H9 (cell line): ENCODE measurements around the gene PHKA2. TPM values are rescaled to one million over a fixed set of nuclear protein-coding genes. Genes with fewer than 3 reads are reported as not detected.

Experiments
- DNase-seq: peaks from one replicate; pipeline ENCODE4 v3.0.0-alpha.2; 2017
- H2AFZ ChIP-seq: one replicate; pipeline ENCODE4 v1.6.1; 2013; ENCODE audit warnings: mild to moderate bottlenecking, low read length, control low read depth, moderate library complexity
- H2AK5ac ChIP-seq: 2 replicates; pipeline ENCODE4 v1.6.1; 2013; ENCODE audit warnings: low read length, control low read depth, mixed read lengths; ENCODE audit not compliant: insufficient read length
- H2BK120ac ChIP-seq: one replicate; pipeline ENCODE4 v1.6.1; 2013; ENCODE audit warnings: low read depth, mild to moderate bottlenecking, low read length, control low read depth, inconsistent platforms; ENCODE audit not compliant: poor library complexity, severe bottlenecking
- H2BK12ac ChIP-seq: 2 replicates; pipeline ENCODE4 v1.6.1; 2013; ENCODE audit warnings: low read length, control low read depth, mixed read lengths, low read depth; ENCODE audit not compliant: insufficient read length
- H2BK15ac ChIP-seq: 2 replicates; pipeline ENCODE4 v1.6.1; 2013; ENCODE audit warnings: low read depth, low read length, control low read depth
- H2BK20ac ChIP-seq: one replicate; pipeline ENCODE4 v1.6.1; 2013; ENCODE audit warnings: low read depth, mild to moderate bottlenecking, low read length, control low read depth, inconsistent platforms; ENCODE audit not compliant: poor library complexity, severe bottlenecking
- H2BK5ac ChIP-seq: 2 replicates; pipeline ENCODE4 v1.6.1; 2013; ENCODE audit warnings: low read length, control low read depth, mixed read lengths; ENCODE audit not compliant: insufficient read length
- H3K14ac ChIP-seq: 2 replicates; pipeline ENCODE4 v1.6.1; 2013; ENCODE audit warnings: low read length, control low read depth; ENCODE audit not compliant: insufficient read depth
- H3K18ac ChIP-seq: 2 replicates; pipeline ENCODE4 v1.6.1; 2013; ENCODE audit warnings: low read depth, mild to moderate bottlenecking, mixed read lengths, low read length, control low read depth; ENCODE audit not compliant: insufficient read length
- H3K23ac ChIP-seq: 2 replicates; pipeline ENCODE4 v1.6.1; 2013; ENCODE audit warnings: low read length, control low read depth, mixed read lengths, low read depth; ENCODE audit not compliant: insufficient read length
- H3K23me2 ChIP-seq: 2 replicates; pipeline ENCODE4 v1.6.1; 2013; ENCODE audit warnings: low read depth, mild to moderate bottlenecking, mixed read lengths, low read length, control low read depth; ENCODE audit not compliant: insufficient read length, poor library complexity, severe bottlenecking
- H3K27ac ChIP-seq: 2 replicates; pipeline ENCODE4 v1.5.1; 2013; ENCODE audit warnings: low read length, control low read depth, mixed read lengths, low read depth; ENCODE audit not compliant: insufficient read length
- H3K27me3 ChIP-seq: 2 replicates; pipeline ENCODE4 v1.6.1; 2013; ENCODE audit warnings: low read length, control low read depth, inconsistent platforms; ENCODE audit not compliant: insufficient read depth
- H3K4ac ChIP-seq: 2 replicates; pipeline ENCODE4 v1.6.1; 2013; ENCODE audit warnings: low read depth, mild to moderate bottlenecking, control low read depth, inconsistent platforms, low read length, moderate library complexity
- H3K4me1 ChIP-seq: 2 replicates; pipeline ENCODE4 v1.6.1; 2013; ENCODE audit warnings: low read length, control low read depth, inconsistent platforms; ENCODE audit not compliant: insufficient read depth
- H3K4me2 ChIP-seq: 2 replicates; pipeline ENCODE4 v1.6.1; 2013; ENCODE audit warnings: low read length, control low read depth, mixed read lengths; ENCODE audit not compliant: insufficient read length, insufficient read depth
- H3K56ac ChIP-seq: 2 replicates; pipeline ENCODE4 v1.6.1; 2013; ENCODE audit warnings: low read depth, mild to moderate bottlenecking, mixed read lengths, low read length, control low read depth; ENCODE audit not compliant: insufficient read length
- H3K79me1 ChIP-seq: 2 replicates; pipeline ENCODE4 v1.6.1; 2013; ENCODE audit warnings: low read depth, mild to moderate bottlenecking, moderate library complexity, low read length, control low read depth, inconsistent platforms; ENCODE audit not compliant: insufficient read depth, poor library complexity, severe bottlenecking
- H3K79me2 ChIP-seq: 2 replicates; pipeline ENCODE4 v1.6.1; 2013; ENCODE audit warnings: low read length, control low read depth, inconsistent platforms; ENCODE audit not compliant: insufficient read depth
- H3K9ac ChIP-seq: 2 replicates; pipeline ENCODE4 v1.6.1; 2013; ENCODE audit warnings: low read length, control low read depth, mixed read lengths; ENCODE audit not compliant: insufficient read length; ENCODE audit errors: extremely low read depth
- H3K9me3 ChIP-seq: one replicate; pipeline ENCODE4 v1.6.1; 2013; ENCODE audit warnings: low read depth, low read length, inconsistent platforms; ENCODE audit not compliant: control insufficient read depth
- H3T11ph ChIP-seq: one replicate; pipeline ENCODE4 v1.6.1; 2013; ENCODE audit warnings: mild to moderate bottlenecking, low read length, control low read depth, inconsistent platforms
- H4K20me1 ChIP-seq: one replicate; pipeline ENCODE4 v1.6.1; 2013; ENCODE audit not compliant: control insufficient read depth, insufficient read length, insufficient read depth
- H4K5ac ChIP-seq: 2 replicates; pipeline ENCODE4 v1.6.1; 2013; ENCODE audit warnings: low read depth, mild to moderate bottlenecking, mixed read lengths, low read length, control low read depth; ENCODE audit not compliant: insufficient read length
- H4K8ac ChIP-seq: replicated peaks from 2 replicates; pipeline ENCODE4 v1.6.1; 2013; ENCODE audit warnings: low read length, control low read depth, mixed read lengths, low read depth; ENCODE audit not compliant: insufficient read length
- H4K91ac ChIP-seq: 2 replicates; pipeline ENCODE4 v1.6.1; 2013; ENCODE audit warnings: low read depth, mild to moderate bottlenecking, moderate library complexity, mixed read lengths, low read length, control low read depth; ENCODE audit not compliant: insufficient read length
- H3K27ac Mint-ChIP-seq, 3 experiments: 2 replicates in 2 of 3; 3 replicates in 1 of 3; pipeline ENCODE4 v1.8.0; 2020 to 2021; ENCODE audit warnings: mixed read lengths in 3 of 3, mild to moderate bottlenecking in 1 of 3, moderate library complexity in 1 of 3
- H3K27me3 Mint-ChIP-seq: 2 replicates; pipeline ENCODE4 v1.8.0; 2021; ENCODE audit warnings: low read depth, mild to moderate bottlenecking, moderate library complexity, mixed read lengths
- H3K36me3 Mint-ChIP-seq, 3 experiments: 2 replicates in 2 of 3; 3 replicates in 1 of 3; pipeline ENCODE4 v1.8.0; 2020 to 2021; ENCODE audit warnings: low read depth in 3 of 3, mixed read lengths in 3 of 3; ENCODE audit not compliant: insufficient read depth in 1 of 3
- H3K4me1 Mint-ChIP-seq, 2 experiments: 2 replicates each; pipeline ENCODE4 v1.8.0; 2020; ENCODE audit warnings: mixed read lengths in 2 of 2
- H3K4me3 Mint-ChIP-seq, 2 experiments: 2 replicates in 1 of 2; 3 replicates in 1 of 2; pipeline ENCODE4 v1.8.0; 2020 to 2021; ENCODE audit warnings: mild to moderate bottlenecking in 2 of 2, mixed read lengths in 2 of 2, moderate library complexity in 1 of 2
- H3K9me3 Mint-ChIP-seq, 2 experiments: 2 replicates in 1 of 2; 3 replicates in 1 of 2; pipeline ENCODE4 v1.8.0; 2020; ENCODE audit warnings: mild to moderate bottlenecking in 2 of 2, mixed read lengths in 2 of 2, moderate library complexity in 1 of 2
- CTCF ChIP-seq: fragments of 200-600 bp; sonication (generic); conservative IDR thresholded peaks from 3 replicates; pipeline ENCODE4 v1.8.0; 2021; ENCODE audit warnings: antibody characterized with exemption, mild to moderate bottlenecking
- WGBS: extraction: QIAGEN DNeasy Blood & Tissue Kit; methylation state at CpG from one replicate; pipeline ENCODE4 v1.1.7; 2013; ENCODE audit warnings: missing lambda C conversion rate, low lambda C conversion rate, mixed read lengths; ENCODE audit not compliant: insufficient read length; ENCODE audit errors: extremely low coverage; 5-methylcytosine and 5-hydroxymethylcytosine counted together
- total RNA-seq: library from RNA; stranded (reverse); gene quantifications from 2 replicates; pipeline ENCODE4 v1.2.1, GENCODE V29; 2021

Gene PHKA2
- total RNA-seq, 1 experiment from 2014 or later = 24.2 TPM

DNA sequence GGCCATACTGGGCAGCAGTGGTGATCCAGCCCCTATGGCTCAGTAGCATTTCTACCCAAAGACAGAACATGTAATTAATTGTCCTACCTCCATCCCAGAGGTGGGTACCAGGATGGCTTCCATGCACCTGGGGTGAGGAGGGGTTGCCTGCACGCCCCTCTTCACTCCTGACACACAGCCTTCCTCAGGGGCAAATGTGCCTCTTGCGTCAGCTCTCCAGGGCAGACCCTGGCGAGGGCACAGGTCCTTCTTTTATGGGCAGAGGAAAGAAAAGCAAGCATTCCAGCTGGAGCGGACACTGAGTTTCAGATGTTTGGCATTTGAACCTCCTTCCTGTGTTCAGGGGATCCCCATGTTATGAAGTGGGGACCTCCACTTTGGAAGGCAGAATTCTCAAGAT, 95.6 kb downstream of the PHKA2 start:
- H2AK5ac ChIP-seq = no peak overlapping the region
- H4K20me1 ChIP-seq = no peaks in the 10 kb centered on the region
- H4K5ac ChIP-seq = no peak overlapping the region
- no CpG with 5 or more reads among the region's 4 CpGs for WGBS
- no peak overlapping the region for H3K27ac ChIP-seq
- peaks cover 22 to 25% of the 10 kb centered on the region in 2 experiments for H3K4me1 Mint-ChIP-seq
- H3K79me2 ChIP-seq = no peaks in the 10 kb centered on the region
- no peak overlapping the region for H2BK12ac ChIP-seq
- H3K9ac ChIP-seq = no peak overlapping the region
- H2AFZ ChIP-seq = no peak overlapping the region
- TF ChIP-seq CTCF = no peak
- no peak overlapping the region for H3K14ac ChIP-seq
- no peak overlapping the region for H3K27ac Mint-ChIP-seq
- no peaks in the 10 kb centered on the region for H3K27me3 ChIP-seq
- DNase-seq = no peak
- H3K4me3 Mint-ChIP-seq = 0 out of 5 replicates have a peak overlapping the region, but pooled peaks of 1 of the 2 experiments have one; percentile 7
- H2BK120ac ChIP-seq = no peak overlapping the region
- H3K23ac ChIP-seq = no peak overlapping the region
- H2BK5ac ChIP-seq = no peak overlapping the region
- no peaks in the 10 kb centered on the region for H3K4me1 ChIP-seq
- H3K23me2 ChIP-seq = peaks cover 5% of the 10 kb centered on the region
- no peak overlapping the region for H2BK20ac ChIP-seq
- no peak overlapping the region for H3K4ac ChIP-seq
- H4K8ac ChIP-seq = no peak overlapping the region
- H4K91ac ChIP-seq = no peak overlapping the region
- no peaks in the 10 kb centered on the region for H3K79me1 ChIP-seq
- H3K4me2 ChIP-seq = no peak overlapping the region
- H3K36me3 Mint-ChIP-seq = peaks cover 4 to 17% (median 6%) of the 10 kb centered on the region in 3 experiments; a peak in 4 of 7 replicates
- H3T11ph ChIP-seq = no peak overlapping the region
- H3K9me3 Mint-ChIP-seq = peaks cover 74 to 79% of the 10 kb centered on the region in 2 experiments
- H3K9me3 ChIP-seq = peaks cover 36% of the 10 kb centered on the region
- no peak overlapping the region for H3K18ac ChIP-seq
- no peak overlapping the region for H2BK15ac ChIP-seq
- H3K56ac ChIP-seq = no peak overlapping the region
- H3K27me3 Mint-ChIP-seq = peaks cover 24% of the 10 kb centered on the region
